A673 (cell line): Measurements from ENCODE around the gene SCRN1.

Experiments used
- CTCF ChIP-seq: fragments of 300-800, 200-600 bp; sonication (generic); conservative IDR thresholded peaks from 2 replicates; pipeline ENCODE4 v1.5.1; 2017; ENCODE audit warnings: low read depth, mild to moderate bottlenecking, antibody characterized with exemption, low read length, moderate library complexity, mixed read lengths
- EZH2 ChIP-seq: fragments of 200-600 bp; sonication (generic); IDR thresholded peaks from 2 replicates; pipeline ENCODE4 v1.6.1; 2017; ENCODE audit warnings: borderline replicate concordance, low read depth, mild to moderate bottlenecking, mixed read lengths, antibody characterized with exemption, low read length; ENCODE audit not compliant: poor library complexity, severe bottlenecking

- TF ChIP-seq CTCF (no peak), EZH2 (no peak)
Measured at GRCh38 chr7:29976673-29977415, 12.8 kb downstream of the SCRN1 start.
